Measurements from ENCODE around the gene KCND3.

DNA sequence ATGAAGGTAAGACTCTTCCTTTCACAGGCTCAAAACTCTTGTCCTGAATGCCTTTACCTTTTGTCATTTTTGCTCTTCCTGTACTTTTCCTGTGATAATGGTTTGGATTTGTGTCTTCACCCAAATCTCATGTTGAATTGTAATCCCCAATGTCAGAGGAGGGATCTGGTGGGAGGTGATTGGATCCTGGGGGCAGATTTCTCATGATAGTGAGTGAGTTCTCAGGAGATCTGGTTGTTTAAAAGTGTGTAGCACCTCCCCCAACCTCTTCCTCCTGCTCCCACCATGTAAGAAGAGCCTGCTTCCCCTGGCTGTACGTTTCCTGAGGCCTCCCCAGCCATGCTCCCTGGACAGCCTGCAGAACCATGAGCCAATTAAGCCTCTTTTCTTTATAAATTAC, 158.3 kb downstream of the KCND3 start:
- TF ChIP-seq, protein P1, sequence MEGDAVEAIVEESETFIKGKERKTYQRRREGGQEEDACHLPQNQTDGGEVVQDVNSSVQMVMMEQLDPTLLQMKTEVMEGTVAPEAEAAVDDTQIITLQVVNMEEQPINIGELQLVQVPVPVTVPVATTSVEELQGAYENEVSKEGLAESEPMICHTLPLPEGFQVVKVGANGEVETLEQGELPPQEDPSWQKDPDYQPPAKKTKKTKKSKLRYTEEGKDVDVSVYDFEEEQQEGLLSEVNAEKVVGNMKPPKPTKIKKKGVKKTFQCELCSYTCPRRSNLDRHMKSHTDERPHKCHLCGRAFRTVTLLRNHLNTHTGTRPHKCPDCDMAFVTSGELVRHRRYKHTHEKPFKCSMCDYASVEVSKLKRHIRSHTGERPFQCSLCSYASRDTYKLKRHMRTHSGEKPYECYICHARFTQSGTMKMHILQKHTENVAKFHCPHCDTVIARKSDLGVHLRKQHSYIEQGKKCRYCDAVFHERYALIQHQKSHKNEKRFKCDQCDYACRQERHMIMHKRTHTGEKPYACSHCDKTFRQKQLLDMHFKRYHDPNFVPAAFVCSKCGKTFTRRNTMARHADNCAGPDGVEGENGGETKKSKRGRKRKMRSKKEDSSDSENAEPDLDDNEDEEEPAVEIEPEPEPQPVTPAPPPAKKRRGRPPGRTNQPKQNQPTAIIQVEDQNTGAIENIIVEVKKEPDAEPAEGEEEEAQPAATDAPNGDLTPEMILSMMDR (optimal IDR thresholded peaks at IDR 0.05 in 1 of 3, IDR thresholded peaks at IDR 0.05 in 1 of 3, conservative IDR thresholded peaks at IDR 0.05 in 1 of 3; ENCODE audit: extremely low read depth in 1 of 3, insufficient read depth in 2 of 3, low read length in 3 of 3) = no peak
- TF ChIP-seq EZH2 (IDR thresholded peaks at IDR 0.05; ENCODE audit: low read length) = no peak

Data from keratinocyte (primary cell).